ENCODE data around the gene PDGFB.

PDGFB gene

GRCh38 chr22:39277142-39277607 lies 32.4 kb upstream of the PDGFB start:
- no peak for DNase-seq (ENCODE audit: low read depth, low spot score)

GRCh38 chr22:39276440-39277141 lies 31.8 kb upstream of the PDGFB start:
- DNase-seq (ENCODE audit: low read depth, low spot score): no peak

GRCh38 chr22:39275814-39276439 lies 31.1 kb upstream of the PDGFB start:
- no peak for DNase-seq (ENCODE audit: low read depth, low spot score)

- DNase-seq (ENCODE audit: low read depth, low spot score): no peak
These were observed 29.4 kb upstream of the PDGFB start for GRCh38 chr22:39273950-39274887.

DNA sequence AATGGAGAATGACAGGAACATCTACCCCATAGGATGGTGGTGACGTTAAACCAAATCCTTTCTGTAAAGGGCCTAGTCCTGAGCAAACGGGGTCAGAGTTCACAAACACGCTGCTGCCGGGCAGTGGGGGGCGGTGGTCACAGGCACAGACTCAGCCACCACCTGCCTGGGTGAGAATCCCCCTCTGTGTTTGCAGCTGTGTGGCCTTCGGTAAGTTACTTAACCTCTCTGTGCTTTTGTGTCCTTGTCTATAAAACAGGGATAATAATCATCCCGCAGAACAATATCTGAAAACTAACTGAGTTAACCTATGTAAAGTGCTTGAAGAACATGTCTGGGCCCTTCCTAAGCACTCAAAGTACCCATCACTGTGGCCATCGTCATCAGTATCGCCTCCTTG lies 26.0 kb upstream of the PDGFB start:
- DNase-seq (ENCODE audit: low read depth, low spot score): no peak

DNA sequence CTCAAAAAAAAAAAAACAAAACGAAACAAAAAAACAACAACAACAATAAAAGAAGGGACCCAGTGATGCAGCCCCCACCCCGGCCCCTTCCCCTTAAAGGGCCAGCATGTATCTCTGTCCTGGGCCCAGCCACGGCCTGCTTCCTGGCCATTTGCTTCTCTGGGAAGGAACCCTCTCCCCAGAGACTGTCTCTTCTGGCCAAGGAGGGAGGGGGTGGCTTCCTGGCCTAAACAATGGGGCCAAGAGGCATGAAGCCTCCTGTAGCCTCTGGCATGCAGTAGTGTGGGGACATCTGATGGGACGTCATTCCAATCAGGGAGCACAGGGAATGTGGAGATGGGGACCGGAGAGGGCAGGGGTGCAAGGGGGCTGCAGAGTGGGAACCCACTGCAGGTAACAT lies 25.5 kb upstream of the PDGFB start:
- no peak for DNase-seq (ENCODE audit: low read depth, low spot score)

DNA sequence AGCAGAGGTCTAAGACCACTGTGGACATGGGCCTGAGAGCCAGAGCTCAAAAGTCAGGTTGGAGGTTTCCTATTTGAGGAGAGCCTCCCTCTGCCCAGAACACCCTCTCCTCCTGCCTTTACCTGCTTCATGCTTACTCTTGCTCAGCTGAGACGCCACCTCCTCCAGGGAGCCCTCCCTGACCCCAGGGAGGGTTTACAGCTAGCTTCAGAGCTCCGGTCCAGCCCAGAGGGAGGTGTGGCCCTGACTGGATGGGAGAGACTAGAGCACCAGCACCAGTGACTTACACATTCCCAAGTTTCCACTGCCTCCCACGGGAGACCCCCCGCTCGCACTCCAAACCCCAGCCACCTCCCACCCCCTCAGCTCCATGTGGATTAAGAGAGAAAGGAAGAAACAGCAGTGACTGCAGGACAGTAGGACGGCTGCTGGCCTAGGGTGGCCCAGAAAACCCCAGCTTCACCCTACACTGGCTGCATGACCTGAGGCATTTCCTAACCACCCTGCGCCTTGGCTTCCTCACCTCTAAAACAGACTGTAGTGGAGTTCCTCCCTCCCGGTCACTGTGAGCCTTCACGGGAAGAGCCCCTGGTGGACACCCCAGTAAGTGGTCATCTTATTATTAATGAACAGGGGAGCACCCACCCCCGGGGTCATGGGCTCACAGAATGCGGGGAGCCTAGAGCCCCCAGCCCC lies 24.5 kb upstream of the PDGFB start:
- no peak for DNase-seq (ENCODE audit: low read depth, low spot score)

- no peak for DNase-seq (ENCODE audit: low read depth, low spot score)
These were observed 23.9 kb upstream of the PDGFB start for GRCh38 chr22:39268645-39269044.

GRCh38 chr22:39267974-39268373 lies 23.2 kb upstream of the PDGFB start:
- DNase-seq (ENCODE audit: low read depth, low spot score): no peak

GRCh38 chr22:39266398-39267030 lies 21.7 kb upstream of the PDGFB start:
- no peak for DNase-seq (ENCODE audit: low read depth, low spot score)

GRCh38 chr22:39265143-39265886 lies 20.5 kb upstream of the PDGFB start:
- DNase-seq (ENCODE audit: low read depth, low spot score): no peak

GRCh38 chr22:39264349-39265038 lies 19.7 kb upstream of the PDGFB start:
- no peak for DNase-seq (ENCODE audit: low read depth, low spot score)

DNA sequence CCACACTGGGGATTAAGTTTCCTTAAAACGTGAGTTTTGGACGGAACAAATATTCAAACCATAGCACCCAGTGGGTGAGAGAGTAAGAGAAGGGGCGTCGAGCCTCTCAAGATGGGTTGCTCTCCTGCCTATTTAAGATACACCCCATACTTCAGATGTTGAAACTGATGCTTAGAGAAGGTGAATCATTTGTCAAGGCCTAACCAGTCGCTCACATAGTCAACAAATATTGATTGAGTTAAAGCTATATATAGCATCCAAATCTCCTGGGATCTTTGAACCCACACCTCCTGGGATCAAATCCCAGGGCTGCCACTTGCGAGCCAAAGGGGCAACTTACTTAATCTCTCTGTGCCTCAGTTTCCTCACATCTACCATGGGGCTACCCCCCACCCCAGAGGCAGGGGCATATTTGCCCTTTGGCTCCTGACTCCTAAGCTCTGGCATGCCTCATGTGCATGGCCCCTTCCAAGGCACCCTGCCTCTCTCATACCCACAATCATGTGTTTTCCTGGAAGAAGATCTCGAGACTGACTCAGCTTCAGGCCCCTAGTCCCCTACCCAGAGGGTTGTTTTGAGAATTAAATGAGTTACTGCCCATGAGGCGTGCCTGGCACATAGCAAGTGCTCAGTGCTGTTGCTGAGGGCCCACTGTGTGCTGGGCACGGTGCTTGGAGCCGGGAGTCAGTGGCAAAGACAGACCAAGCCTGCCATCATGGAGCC lies 19.0 kb upstream of the PDGFB start:
- DNase-seq (ENCODE audit: low read depth, low spot score): no peak

GRCh38 chr22:39259666-39260065 lies 14.9 kb upstream of the PDGFB start:
- DNase-seq (ENCODE audit: low read depth, low spot score): no peak

DNA sequence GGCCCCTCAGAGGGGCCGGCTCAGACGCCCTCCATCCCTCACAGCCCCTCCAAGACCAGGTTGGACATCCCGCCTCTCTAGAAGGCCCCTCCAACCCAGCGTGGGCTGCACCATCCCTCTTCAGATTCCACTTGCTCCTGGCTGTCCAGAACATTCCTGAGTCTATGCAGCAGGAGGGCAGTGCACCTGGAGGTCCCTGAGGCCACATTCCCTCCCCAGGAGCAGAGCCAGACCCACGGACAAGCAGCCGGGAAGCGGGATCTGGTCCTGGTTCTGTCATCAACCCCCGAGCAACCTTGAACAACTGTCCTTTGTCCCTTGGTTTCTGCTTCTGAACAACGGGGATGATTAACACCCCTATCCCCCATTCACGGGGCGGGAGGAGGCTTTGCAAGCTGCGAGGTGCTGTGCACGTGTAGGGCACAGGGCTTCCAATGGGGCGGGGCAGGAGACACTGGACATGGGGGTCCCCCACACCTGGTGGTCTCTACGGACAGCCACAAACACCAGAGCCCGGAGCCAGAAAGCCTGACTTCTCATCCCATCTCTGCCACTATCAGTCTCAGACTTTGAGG lies 13.2 kb upstream of the PDGFB start:
- DNase-seq (ENCODE audit: low read depth, low spot score): no peak

- no peak for DNase-seq (ENCODE audit: low read depth, low spot score)
These were observed 12.2 kb upstream of the PDGFB start for GRCh38 chr22:39256979-39257378.

DNA sequence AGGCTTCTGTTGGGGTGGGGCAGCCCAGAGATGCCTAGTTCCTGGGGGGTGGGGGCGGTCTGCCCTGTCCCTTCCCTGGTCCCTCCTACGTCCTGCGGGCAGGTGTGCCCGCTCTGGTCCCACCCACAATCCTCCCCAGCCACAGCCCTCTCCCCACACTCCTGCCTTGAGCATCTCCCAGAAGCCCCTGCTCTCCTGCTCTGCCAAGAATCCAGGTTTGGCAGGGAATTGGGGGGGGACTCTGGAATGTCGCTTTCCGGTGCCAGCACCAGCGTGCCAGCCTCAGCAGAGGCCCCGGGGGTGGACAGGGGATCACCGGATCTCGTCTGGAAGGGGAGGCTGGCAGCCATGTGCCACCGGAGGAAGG lies 11.4 kb upstream of the PDGFB start:
- DNase-seq (ENCODE audit: low read depth, low spot score): no peak

DNA sequence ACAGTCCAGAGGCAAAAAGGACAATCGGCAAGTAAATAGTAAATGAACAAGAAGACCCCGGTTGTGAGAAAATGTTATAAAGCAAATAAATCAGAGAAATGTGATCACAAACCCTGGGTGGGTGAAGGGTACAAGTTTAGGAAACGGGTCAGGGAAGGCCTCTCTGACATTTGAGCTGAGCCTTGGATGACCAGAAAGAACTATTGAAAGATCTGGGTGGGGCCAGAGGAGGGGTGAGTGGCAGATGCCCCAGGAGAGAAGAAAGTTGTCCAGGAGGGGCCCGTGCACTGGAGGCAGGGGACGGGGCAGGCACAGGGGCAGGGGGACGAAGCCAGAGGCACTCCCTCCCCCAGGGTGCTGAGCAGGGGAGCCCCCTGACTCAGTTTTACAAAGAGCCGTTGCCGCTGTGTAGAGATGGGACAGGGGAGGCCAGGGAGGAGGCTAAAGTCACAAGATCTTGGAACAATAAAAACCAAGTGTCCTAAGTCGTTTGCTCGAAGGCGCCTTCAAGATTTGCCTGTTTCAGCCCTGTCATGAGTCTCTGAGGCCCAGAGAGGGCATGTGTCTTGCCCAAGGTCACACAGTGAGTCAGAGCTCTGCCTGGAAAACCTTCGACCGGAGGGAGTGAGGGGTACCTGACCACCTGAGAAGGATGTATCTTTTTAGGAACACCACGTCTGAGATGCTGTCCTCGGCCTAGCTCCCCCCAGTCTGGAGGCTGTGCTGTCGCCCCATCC lies 10.8 kb upstream of the PDGFB start:
- no peak for DNase-seq (ENCODE audit: low read depth, low spot score)

All from astrocyte of the hippocampus (primary cell).